HG03196 (cell line): Measurements from ENCODE around the gene PAK1.

Experiments
- ATAC-seq: cut with Tn5 transposase; IDR thresholded peaks from one replicate; pipeline ENCODE4 v1.9.1; 2021; ENCODE audit not compliant: unreplicated experiment

The PAK1 gene

DNA sequence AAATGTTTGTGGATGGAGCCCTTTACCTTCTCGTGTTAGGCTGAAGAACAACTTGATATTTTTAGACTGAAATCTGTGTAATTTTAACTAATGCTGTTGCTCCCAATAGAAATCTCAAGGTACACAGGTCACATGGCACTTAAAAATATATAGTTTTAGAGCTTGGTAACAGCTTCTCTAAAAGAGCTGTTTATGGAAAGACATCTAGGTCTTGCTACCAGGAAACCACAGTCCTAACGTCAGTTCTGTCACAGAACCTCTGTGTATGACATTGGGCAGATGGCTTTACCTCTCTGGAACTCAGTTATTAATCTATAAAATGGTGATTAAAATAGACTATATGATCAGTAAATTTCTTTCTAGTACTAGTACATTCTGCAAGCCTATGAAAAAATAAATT, 35.4 kb downstream of the PAK1 start:
- no peak for ATAC-seq

DNA sequence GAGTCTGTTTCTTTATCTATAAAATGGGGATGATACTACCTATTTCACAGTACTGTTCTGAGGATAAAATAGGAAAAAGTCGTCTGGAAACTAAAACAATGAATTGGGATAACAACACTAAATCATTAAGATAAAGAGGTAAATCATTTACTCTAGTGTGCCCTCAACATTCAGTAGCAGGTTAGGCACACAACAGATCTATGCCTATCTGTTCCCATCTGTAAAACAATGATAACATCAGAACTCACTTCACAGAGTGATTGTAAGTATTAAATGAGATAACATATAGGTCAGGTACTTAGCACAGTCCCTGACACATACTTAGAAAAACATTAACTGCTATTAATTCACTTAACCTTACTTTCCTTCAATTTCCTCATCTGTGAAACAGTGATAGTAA, 36.9 kb downstream of the PAK1 start:
- no peak for ATAC-seq

- no peak for ATAC-seq
Observed at GRCh38 chr11:77436506-77436905, 37.4 kb downstream of the PAK1 start.

DNA sequence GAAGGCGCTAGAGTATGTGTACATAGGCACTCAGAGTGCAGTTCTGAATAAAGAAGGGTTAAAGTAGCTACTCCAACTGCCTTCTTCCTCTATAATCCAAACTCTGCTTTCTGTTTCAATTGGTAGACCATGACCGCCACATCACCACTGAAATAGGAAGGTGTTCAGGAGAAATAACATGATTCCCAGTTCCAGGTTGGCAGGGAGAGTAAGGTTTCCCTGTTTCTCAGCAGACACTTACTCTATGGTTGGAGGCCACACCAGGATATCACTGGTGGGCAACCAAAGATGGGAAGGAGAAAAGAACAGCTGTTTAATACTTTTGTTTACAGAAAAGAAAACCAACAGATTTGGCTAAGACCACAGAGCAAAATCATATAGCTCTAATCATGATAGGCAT, 37.9 kb downstream of the PAK1 start:
- ATAC-seq: no peak

- no peak for ATAC-seq
Observed at GRCh38 chr11:77431813-77432212, 42.1 kb downstream of the PAK1 start.

- no peak for ATAC-seq
Observed at GRCh38 chr11:77428598-77428997, 45.3 kb downstream of the PAK1 start.

GRCh38 chr11:77425346-77425745, 48.5 kb downstream of the PAK1 start:
- no peak for ATAC-seq

GRCh38 chr11:77424644-77425043, 49.2 kb downstream of the PAK1 start:
- no peak for ATAC-seq

- no peak for ATAC-seq
Observed at GRCh38 chr11:77423624-77424023, 50.3 kb downstream of the PAK1 start.

DNA sequence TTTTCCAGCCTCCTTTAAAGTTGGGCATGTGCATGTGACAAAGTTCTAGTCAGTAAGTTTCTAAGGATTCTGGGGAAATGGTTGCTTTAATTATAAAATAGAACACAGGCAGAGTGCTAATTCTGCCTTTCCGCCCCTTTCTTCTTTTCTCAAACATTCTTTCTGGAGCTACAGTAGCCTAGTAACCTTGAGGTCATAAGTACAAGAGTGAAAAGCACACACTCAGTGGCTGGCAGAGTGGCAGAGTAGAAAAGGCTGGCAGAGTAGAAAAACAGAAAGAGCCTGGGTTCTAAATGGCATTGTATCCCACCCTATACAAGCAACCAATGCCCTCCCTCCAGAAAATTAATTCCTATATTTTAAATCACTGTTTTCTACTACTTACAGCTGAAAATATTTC, 51.2 kb downstream of the PAK1 start:
- ATAC-seq: no peak

GRCh38 chr11:77421041-77421723, 52.7 kb downstream of the PAK1 start:
- no peak for ATAC-seq

- ATAC-seq: peak; percentile 17
Observed at GRCh38 chr11:77418971-77419597, 54.8 kb downstream of the PAK1 start.

DNA sequence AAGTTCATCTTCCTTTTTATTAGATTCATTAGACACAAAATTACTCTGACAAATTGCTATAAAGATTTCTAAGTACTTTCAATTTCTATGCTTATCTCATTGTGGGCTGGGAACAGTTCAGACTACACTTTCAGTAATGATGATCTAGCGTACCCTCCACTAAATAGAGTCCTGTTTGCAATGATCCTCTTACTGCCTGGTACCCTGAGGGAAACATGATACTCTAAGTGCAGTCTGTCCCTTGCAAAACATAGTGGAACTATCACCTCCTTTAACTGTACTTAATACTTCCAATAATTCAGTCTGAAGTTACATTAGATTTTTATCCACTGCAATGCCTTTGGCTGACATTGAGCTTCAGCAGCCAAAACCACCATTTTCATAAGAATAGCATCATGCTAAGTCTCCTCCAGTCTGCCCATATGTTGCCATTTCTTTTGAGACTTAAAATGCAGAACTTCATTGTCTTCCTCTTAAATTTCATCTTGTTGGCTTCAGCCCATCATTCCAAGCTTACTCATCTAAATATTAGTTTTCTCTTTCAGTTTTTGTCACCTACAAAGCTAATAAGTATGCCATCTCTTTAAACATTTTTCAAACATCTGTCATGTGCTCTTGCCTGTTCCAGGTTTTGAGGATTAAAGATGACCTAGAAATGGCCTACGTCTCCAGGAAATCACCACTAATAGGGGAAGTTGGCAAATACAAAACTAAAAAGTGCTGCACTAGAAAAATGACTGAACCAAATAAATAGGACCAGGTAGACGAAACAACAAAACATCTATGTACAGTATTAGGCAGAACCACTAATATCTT, 55.5 kb downstream of the PAK1 start:
- peak; percentile 69 for ATAC-seq

GRCh38 chr11:77416357-77416756, 57.5 kb downstream of the PAK1 start:
- no peak for ATAC-seq

GRCh38 chr11:77413850-77414460, 59.9 kb downstream of the PAK1 start:
- ATAC-seq: no peak

GRCh38 chr11:77412814-77413213, 61.1 kb downstream of the PAK1 start:
- no peak for ATAC-seq

- ATAC-seq: peak; percentile 86
Observed at GRCh38 chr11:77411717-77412441, 62.0 kb downstream of the PAK1 start.

DNA sequence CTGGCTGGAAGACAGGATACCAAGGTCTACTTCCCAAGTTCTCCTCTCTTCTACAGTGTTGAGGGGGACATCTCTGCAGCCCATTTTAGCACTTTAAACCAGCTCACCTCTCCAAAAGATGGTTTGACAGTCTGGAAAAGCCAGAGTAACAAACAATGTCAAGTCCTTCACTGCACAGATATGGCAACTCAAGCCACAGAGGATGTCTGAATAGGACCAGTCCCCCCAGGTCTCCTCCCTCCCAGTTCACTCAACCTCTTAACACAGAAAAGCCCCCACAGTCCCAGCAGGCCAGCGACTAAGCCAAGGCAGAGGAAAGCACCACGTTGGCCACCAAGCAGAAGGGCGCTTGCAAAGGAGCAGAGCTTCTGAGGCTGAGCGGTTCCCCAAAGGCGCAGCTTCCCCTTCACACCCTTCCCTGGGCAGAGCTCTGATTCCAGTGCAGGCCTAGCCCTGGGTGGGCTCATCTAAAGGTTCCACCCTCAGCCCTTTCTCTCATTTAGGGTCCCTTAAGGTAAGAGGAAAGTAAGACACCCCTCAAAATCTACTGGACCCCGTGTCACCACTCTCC, 62.7 kb downstream of the PAK1 start:
- ATAC-seq: peak; percentile 34

GRCh38 chr11:77410076-77410827, 63.6 kb downstream of the PAK1 start:
- no peak for ATAC-seq

DNA sequence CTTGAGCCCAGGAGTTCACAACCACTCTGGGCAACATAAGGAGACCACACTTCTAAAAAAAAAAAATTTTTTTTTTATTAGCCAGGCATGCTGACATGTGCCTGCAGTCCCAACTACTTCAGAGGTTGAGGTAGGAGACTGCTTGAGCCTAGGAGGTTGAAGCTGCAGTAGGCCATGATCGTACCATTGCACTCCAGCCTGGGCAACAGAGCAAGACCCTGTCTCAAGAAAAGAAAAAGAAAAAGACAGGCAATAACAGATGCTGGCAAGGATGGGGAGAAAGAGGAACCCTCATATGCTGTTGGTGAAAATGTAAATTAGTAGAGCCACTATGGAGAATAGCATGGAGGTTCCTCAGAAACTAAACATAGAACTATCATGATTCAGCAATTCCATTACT, 64.8 kb downstream of the PAK1 start:
- ATAC-seq: no peak
